Dermis blood vessel endothelial cell (primary cell): ENCODE data around the gene DRC7. TPM values are rescaled to one million over a fixed set of nuclear protein-coding genes. Genes with fewer than 3 reads are reported as not detected.

Experiments used
- DNase-seq: peaks from one replicate; pipeline ENCODE4 v3.0.0; 2010
- total RNA-seq: library from RNA; depleted of rRNA; stranded (reverse); fragments of >200 nt; gene quantifications from 2 replicates; pipeline ENCODE4 v1.2.3, GENCODE V29; 2014

DRC7 gene
- total RNA-seq, 1 donor from 2014 or later, result not detected

- DNase-seq, result no peak
Observed at GRCh38 chr16:57753448-57754353, 59.1 kb downstream of the DRC7 start.

- DNase-seq, result no peak
Observed at GRCh38 chr16:57754354-57755060, 59.9 kb downstream of the DRC7 start.

DNA sequence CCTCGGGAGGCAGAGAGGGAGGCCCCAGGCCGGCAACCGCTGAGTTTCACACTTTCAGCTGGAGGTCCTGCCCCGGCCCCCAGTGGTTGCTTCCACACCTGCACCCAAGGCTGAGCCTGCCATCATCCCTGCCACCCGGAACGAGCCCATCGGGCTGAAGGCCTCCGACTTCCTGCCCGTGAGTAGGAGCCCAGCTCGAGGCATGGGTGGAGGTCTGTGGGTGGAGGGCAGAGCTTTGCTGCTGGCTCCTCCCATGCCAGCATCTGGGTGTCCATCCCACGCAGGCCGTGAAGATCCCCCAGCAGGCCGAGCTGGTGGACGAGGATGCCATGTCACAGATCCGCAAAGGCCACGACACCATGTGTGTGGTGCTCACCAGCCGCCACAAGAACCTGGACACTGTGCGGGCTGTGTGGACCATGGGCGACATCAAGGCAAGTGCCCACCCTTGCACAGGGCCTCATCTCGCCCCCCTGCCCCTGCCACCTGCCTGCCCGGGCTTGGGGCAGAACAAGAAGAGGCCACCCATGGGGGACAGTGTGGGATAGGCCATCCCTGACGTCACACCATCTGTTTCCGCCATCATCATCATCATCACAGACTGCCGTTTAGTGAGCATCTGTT is 60.6 kb downstream of the DRC7 start:
- DNase-seq, result no peak

DNA sequence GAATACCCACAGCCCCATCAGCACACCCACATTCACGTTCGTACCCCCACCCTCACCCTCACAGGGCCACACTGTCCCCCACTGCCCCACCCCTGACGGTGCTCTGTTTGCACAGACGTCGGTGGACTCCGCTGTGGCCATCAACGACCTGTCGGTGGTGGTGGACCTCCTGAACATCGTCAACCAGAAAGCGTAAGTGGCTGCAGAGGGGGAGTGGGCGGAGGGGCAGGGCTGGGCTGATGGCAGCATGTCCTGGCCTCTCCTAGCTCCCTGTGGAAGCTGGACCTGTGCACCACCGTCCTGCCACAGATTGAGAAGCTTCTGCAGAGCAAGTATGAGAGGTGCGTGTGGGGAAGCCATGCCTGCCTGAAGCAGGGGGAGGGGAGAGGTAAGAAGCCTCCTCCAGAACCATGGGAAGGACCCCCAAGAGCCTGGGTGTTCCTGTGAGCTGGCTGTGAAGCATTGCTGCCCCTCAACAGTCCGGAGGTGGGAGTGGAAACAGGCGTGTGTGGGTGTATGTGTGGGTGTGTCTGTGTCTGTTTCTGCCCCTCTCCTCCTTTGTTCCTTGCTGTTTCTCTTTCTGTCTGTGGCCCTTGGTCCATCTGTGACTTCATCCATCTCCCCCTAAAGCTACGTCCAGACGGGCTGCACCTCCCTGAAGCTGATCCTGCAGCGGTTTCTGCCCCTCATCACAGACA is 61.3 kb downstream of the DRC7 start:
- no peak for DNase-seq

DNA sequence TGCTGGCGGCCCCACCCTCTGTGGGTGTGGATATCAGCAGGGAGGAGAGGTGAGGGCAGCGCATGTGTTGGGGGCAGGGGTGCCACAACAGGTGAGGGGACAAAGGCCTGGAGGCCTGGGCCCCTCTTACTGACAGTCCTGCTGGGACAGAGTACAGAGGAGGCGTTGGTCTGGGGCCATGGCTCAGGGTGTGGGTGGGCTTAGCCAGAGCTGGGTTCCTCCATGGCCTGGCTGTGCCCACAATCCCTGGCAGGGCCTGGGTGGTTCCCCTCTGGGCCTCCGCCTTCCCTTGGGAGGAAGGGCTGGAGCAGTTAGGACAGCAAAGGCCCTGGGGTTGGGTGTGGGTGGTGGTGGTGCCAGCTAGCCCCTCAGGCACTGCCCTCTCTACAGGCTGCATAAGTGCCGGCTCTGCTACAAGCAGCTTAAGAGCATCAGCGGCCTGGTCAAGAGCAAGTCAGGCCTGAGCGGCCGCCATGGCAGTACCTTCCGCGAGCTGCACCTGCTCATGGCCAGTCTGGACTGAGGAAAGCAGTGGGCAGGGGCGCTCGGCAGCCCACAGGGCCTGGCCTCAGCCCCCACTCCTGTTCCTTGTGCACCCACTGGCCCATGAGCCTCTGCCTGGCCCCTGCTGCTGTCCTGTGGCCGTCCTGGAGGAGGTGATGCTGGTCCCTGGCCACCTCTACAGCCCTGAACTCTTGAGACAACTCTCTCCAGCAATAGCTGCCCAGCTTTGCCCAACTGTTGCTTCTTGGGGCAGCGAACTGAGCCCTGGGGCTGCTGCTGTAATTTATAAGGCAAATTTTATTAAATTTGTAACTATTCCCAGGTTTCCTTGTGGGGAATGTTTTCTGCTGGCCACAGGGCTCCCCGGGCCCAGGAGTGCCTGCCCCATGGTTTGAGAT is 62.1 kb downstream of the DRC7 start:
- no peak for DNase-seq

DNA sequence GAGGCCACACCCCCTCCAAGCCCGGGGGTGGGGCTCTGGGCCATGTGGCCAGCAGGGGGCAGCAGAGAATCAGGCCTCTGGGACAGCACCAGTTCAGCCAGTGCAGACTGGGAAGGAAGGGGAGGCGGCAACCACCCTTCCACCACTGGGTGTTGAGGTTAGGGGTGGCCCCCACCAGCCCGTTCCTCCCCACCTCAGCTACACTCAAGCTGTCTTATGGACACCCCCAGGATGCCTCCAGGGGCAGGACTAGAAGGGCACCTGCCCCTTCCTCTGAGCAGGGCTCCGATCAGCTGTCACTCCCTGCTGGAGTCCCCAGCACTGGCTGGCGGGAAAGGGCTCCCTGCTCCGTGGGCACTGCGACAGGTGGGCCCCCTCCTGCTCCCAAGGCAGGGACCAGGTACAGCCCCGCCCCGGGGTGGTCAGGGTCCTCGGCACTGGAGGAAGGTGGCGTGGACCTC is 62.8 kb downstream of the DRC7 start:
- peak; percentile 89 for DNase-seq

DNA sequence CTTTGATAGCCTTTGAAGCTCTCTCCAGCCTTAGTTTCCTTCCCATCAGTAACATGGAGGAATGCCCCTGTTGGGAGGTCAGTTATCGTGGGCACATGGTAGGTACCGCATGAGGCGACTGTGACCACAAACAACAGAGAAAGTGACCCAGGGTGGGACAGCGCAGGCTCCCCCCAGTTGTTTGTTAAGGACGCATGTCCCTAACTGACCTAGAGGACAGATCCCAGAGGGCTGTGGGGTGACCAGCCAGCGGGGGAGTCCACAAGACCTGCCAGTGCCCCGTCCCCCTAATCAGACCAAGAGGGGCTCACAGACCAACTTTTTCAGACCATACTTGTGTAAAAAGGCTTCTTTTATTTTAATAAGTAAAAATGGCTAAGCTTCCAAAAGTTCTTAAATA is 63.3 kb downstream of the DRC7 start:
- DNase-seq, result no peak

- no peak for DNase-seq
Observed at GRCh38 chr16:57758331-57759117, 63.9 kb downstream of the DRC7 start.

- no peak for DNase-seq
Observed at GRCh38 chr16:57759131-57759530, 64.5 kb downstream of the DRC7 start.

DNA sequence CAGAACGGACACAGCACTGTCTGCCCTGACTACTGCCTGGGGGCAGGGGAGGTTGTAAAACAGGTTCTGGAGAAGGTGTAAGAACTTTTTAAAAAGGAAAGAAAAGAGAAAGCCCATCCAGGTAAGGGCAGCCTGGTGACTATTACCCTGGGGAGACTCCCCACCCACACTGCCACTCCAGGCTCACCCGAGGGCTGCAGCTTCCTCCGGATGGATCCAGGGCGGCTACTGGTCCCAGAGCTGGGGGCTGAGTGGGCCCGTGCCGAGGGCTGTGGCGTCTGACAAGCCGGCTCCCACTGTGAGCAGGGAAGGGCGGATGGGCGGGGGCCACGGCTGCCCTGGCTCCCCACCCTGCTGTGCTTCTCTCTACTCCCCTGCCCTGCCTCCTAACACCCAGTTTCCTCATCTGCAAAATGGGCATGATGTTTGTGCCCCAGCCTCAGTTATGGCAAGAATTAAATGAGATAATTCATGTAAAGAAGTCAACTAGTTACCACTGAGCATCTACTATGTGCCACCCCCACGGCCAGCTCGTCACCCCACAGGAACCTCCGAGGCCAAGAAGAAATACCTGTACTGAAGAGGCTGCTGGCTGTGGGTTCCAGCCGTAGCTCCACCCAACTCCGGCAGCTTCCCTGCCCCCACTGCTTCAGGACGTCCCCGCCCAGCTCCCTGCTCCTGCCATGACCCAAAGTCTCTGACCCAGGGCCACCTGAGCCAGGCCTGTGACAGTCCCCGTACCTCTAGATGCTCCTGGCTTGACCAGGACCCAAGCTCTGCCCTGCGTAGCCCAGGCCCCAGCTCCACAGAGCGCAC is 65.1 kb downstream of the DRC7 start:
- no peak for DNase-seq

DNA sequence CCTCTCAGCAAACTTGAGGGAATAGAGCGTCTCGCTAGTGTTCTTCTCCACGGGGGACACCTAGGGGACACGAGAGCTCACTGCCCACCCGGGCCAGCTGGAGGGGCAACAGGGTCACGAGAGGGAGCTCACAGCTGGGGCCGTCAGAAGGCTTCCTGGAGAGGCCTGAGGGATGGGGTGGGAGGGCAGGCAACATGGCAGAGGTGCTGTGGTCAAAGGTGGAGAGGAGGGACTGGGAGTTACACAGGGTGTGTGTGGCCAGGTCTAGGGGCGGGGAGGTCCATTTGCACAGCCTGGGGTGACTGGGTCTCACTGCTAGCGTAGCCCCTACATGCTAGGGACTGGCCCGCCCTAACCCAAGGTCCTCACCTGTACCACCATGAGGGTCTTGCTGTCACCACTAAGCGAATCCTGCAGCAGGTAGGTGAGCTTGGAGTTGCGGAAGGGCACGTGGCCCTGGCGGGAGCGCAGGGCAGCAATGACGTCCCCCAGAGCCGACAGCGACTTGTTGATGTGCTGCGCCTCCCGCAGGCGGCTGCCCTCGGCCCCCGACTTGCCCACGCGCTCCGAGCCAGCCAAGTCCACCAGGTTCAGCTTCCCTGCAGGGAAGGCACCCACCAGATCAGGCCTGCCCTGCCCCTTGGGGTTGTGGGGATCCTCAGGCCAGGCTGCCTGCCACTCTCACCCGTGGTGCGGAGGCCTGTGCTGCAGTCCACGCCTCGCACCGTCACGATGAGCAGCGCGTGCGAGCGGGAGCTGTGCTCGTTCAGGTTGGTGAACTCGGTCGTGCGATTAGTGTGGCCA is 66.0 kb downstream of the DRC7 start:
- no peak for DNase-seq

- DNase-seq, result no peak
Observed at GRCh38 chr16:57761301-57761700, 66.7 kb downstream of the DRC7 start.

GRCh38 chr16:57761957-57762356 is 67.4 kb downstream of the DRC7 start:
- no peak for DNase-seq

GRCh38 chr16:57762365-57763040 is 67.9 kb downstream of the DRC7 start:
- DNase-seq, result no peak

DNA sequence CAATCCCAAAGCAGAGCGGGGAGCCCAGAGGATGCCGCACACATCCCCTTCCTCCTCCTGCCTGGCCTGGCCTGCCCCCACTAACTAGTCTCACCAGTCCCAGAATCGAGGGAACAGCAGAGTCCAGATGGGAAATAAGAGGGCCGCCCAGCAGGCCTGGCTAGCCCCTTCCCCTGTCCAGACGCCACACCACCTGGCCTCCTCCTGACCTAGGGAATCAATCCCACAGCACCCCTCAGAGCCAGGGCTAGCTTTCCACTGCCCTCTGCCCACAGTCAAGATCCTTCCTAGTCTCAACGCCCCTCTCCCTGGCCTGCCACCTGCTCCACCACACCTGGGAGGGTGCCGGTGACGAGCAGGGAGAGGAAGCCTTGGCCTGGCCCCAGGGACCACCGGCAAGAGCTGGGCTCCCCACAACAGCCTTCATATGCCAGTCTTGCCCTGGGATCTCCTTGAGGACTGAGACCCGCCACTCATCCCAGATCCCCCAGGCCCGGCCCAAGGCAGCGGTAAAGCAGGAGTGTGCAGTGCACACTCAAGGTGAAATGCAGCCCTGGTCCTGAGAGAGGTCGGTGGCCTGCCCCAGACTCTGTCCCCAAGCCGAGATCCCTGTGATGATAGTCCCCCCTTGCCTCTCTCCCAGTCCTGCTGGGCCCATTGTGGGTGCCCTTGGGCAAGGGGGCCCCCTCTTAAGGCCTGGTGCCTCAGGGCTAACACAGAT is 68.8 kb downstream of the DRC7 start:
- DNase-seq, result no peak

DNA sequence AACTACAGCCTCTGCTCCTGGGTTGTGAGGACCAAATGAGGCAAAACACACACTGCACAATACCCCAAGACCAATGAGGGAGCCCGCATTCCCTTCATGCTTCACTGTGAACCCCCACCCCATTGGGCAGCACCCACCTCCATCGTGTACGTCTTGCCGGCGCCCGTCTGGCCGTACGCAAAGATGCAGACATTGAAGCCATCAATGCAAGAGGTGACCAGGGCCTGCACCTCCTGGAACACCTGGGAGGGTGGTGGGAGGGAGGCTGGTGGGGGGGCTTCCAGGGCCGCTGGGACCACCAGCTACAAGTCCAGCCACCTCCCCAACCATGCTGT is 69.4 kb downstream of the DRC7 start:
- DNase-seq, result no peak

- DNase-seq, result peak; percentile 85
Observed at GRCh38 chr16:57764341-57765159, 69.9 kb downstream of the DRC7 start.
